GM12878 (cell line): ENCODE data around the gene MSH5. TPM values are rescaled to one million over a fixed set of nuclear protein-coding genes. Genes with fewer than 3 reads are reported as not detected.

Source experiments
- ASH2L ChIP-seq: fragments of 300-600, 200-600 bp; sonication (generic); IDR thresholded peaks from 2 replicates; pipeline ENCODE4 v1.6.1; 2017; ENCODE audit warnings: low read depth, mild to moderate bottlenecking, borderline replicate concordance
- ATF7 ChIP-seq: fragments of 450-650 bp; IDR thresholded peaks from 2 replicates; pipeline ENCODE4 v1.6.1; 2016; ENCODE audit warnings: low read depth, mild to moderate bottlenecking
- BACH1 ChIP-seq: fragments of 450-650 bp; IDR thresholded peaks from 2 replicates; pipeline ENCODE4 v1.6.1; 2017; ENCODE audit warnings: mild to moderate bottlenecking, borderline replicate concordance
- BCL11A ChIP-seq: IDR thresholded peaks from 2 replicates; pipeline ENCODE4 v1.6.1; 2011; ENCODE audit warnings: low read depth, low read length
- CEBPZ ChIP-seq: fragments of 150-350 bp; IDR thresholded peaks from 2 replicates; pipeline ENCODE4 v1.6.1; 2016; ENCODE audit warnings: low read depth, low read length
- CHD4 ChIP-seq: fragments of 200-600 bp; sonication (generic); IDR thresholded peaks from 2 replicates; pipeline ENCODE4 v1.6.1; 2016; ENCODE audit warnings: mild to moderate bottlenecking
- EED ChIP-seq: sonication (generic); IDR thresholded peaks from 2 replicates; pipeline ENCODE4 v1.6.1; 2016; ENCODE audit warnings: antibody characterized with exemption, low read depth
- ETV6 ChIP-seq, 2 experiments: fragments of 450-650 bp in 1 of 2; IDR thresholded peaks in 1 of 2; conservative IDR thresholded peaks in 1 of 2; 2 replicates each; pipeline ENCODE4 v1.6.1; 2014; ENCODE audit warnings: antibody characterized with exemption in 1 of 2, borderline replicate concordance in 1 of 2, low read depth in 1 of 2, mild to moderate bottlenecking in 1 of 2, moderate library complexity in 1 of 2
- EZH2 ChIP-seq: IDR thresholded peaks from 2 replicates; pipeline ENCODE4 v1.6.1; 2012; ENCODE audit warnings: low read depth, mild to moderate bottlenecking, control low read depth, inconsistent platforms, low read length, borderline replicate concordance; ENCODE audit not compliant: control insufficient read depth
- FOS ChIP-seq: IDR thresholded peaks from 3 replicates; pipeline ENCODE4 v1.6.1; 2011; ENCODE audit warnings: borderline replicate concordance; ENCODE audit not compliant: insufficient read length; ENCODE audit errors: extremely low read depth
- FOXM1 ChIP-seq: IDR thresholded peaks from 2 replicates; pipeline ENCODE4 v1.6.1; 2012; ENCODE audit warnings: low read depth, mild to moderate bottlenecking, inconsistent platforms, low read length, moderate library complexity
- IRF3 ChIP-seq: fragments of 450-650 bp; IDR thresholded peaks from 2 replicates; pipeline ENCODE4 v1.6.1; 2014; ENCODE audit warnings: mild to moderate bottlenecking
- KDM1A ChIP-seq: fragments of 200-600 bp; sonication (generic); IDR thresholded peaks from 2 replicates; pipeline ENCODE4 v1.6.1; 2016; ENCODE audit warnings: borderline replicate concordance
- MTA3 ChIP-seq: IDR thresholded peaks from 2 replicates; pipeline ENCODE4 v1.6.1; 2012; ENCODE audit warnings: low read length, inconsistent platforms, borderline replicate concordance
- MXI1 ChIP-seq: fragments of 150-350 bp; IDR thresholded peaks from 2 replicates; pipeline ENCODE4 v1.6.1; 2011; ENCODE audit warnings: low read depth, mild to moderate bottlenecking, inconsistent platforms, low read length, improper control_type of control experiment
- PBX3 ChIP-seq: IDR thresholded peaks from 2 replicates; pipeline ENCODE4 v1.6.1; 2011; ENCODE audit warnings: mild to moderate bottlenecking, low read depth, low read length, moderate library complexity; ENCODE audit not compliant: insufficient replicate concordance
- POLR2AphosphoS2 ChIP-seq: IDR thresholded peaks from 2 replicates; pipeline ENCODE4 v1.6.1; 2011; ENCODE audit warnings: low read depth, mild to moderate bottlenecking, low read length, improper control_type of control experiment, moderate library complexity
- POLR2AphosphoS5 ChIP-seq: IDR thresholded peaks from 2 replicates; pipeline ENCODE4 v1.6.1; 2011; ENCODE audit warnings: mild to moderate bottlenecking, low read length, inconsistent platforms
- SMAD5 ChIP-seq: IDR thresholded peaks from 2 replicates; pipeline ENCODE4 v1.6.1; 2016; ENCODE audit warnings: antibody characterized with exemption, low read depth
- STAT1 ChIP-seq: fragments of 450-650 bp; conservative IDR thresholded peaks from 2 replicates; pipeline ENCODE4 v1.6.1; 2014; ENCODE audit warnings: antibody characterized with exemption, mild to moderate bottlenecking
- TCF7 ChIP-seq: IDR thresholded peaks from 2 replicates; pipeline ENCODE4 v1.6.1; 2014; ENCODE audit warnings: antibody characterized with exemption, borderline replicate concordance
- USF1 ChIP-seq: IDR thresholded peaks from 2 replicates; pipeline ENCODE4 v1.6.1; 2011; ENCODE audit warnings: borderline replicate concordance, low read depth, mild to moderate bottlenecking, moderate library complexity, mixed read lengths, low read length; ENCODE audit not compliant: insufficient read depth; ENCODE audit errors: extremely low read length
- WRNIP1 ChIP-seq: IDR thresholded peaks from 2 replicates; pipeline ENCODE4 v1.6.1; 2011; ENCODE audit warnings: low read depth, low read length, improper control_type of control experiment, borderline replicate concordance
- ZNF207 ChIP-seq: fragments of 450-650 bp; IDR thresholded peaks from 2 replicates; pipeline ENCODE4 v1.6.1; 2014; ENCODE audit warnings: antibody characterized with exemption, mild to moderate bottlenecking, borderline replicate concordance
- polyA plus RNA-seq, 11 experiments: library from polyadenylated mRNA; depleted of rRNA in 4 of 11; unstranded in 6 of 11; stranded (reverse) in 5 of 11; fragments of >200 nt; fragmentation: Nextera tagmentation in 4 of 11; fragmentation: Illumina TruSeq in 1 of 11; extraction: Ambion mirVana in 4 of 11; extraction: Trizol in 1 of 11; gene quantifications; 1 replicate in 1 of 11; 2 replicates in 10 of 11; pipeline versions ENCODE4 v1.2.1 to v1.2.3, GENCODE V29; 2011 to 2016; ENCODE audit warnings: inconsistent platforms in 2 of 11, missing spikeins in 2 of 11, low read depth in 1 of 11
- total RNA-seq, 4 experiments: library from RNA; depleted of rRNA in 3 of 4; stranded (reverse); fragments of >200 nt in 3 of 4; fragmentation: Illumina TruSeq in 1 of 4; extraction: Trizol in 1 of 4; gene quantifications; 2 replicates each; pipeline versions ENCODE4 v1.2.1 to v1.2.3, GENCODE V29; 2013 to 2021

MSH5 gene
- total and polyA plus RNA-seq, 10 of the 15 experiments (the other 5 are each of a cell fraction or from before 2014, with no cell fraction given), result 9.1 to 52.7 (median 30.0) TPM

- TF ChIP-seq EZH2 (no peak), CEBPZ (no peak), TCF7 (no peak), ZNF207 (no peak), MXI1 (peak; percentile 33), PBX3 (no peak), BACH1 (peak; percentile 76; the same call in 1 of the 2 replicates), POLR2AphosphoS5 (peak; percentile 82), SMAD5 (peak; percentile 69), STAT1 (no peak), ATF7 (peak; percentile 37; the same call in 1 of the 2 replicates), USF1 (no peak), WRNIP1 (0 out of 2 replicates have a peak, but pooled peaks have one; percentile 29), FOXM1 (no peak), BCL11A (0 out of 2 replicates have a peak, but pooled peaks have one; percentile 35), ETV6 (conservative IDR thresholded peaks at IDR 0.05 in 1 of 2, IDR thresholded peaks at IDR 0.05 in 1 of 2; ENCODE audit: borderline replicate concordance in 1 of 2, low read depth in 1 of 2) (no peak), POLR2AphosphoS2 (peak; percentile 61; the same call in 1 of the 2 replicates), FOS (no peak), IRF3 (no peak), ASH2L (no peak), MTA3 (no peak), KDM1A (no peak), CHD4 (no peak), EED (peak; percentile 52)
Observed at GRCh38 chr6:31736021-31736767, 3.6 kb upstream of the MSH5 start, which contains the start of gene CLIC1 (continued).
